Measurements from ENCODE around the gene MYPN.

The MYPN gene

DNA sequence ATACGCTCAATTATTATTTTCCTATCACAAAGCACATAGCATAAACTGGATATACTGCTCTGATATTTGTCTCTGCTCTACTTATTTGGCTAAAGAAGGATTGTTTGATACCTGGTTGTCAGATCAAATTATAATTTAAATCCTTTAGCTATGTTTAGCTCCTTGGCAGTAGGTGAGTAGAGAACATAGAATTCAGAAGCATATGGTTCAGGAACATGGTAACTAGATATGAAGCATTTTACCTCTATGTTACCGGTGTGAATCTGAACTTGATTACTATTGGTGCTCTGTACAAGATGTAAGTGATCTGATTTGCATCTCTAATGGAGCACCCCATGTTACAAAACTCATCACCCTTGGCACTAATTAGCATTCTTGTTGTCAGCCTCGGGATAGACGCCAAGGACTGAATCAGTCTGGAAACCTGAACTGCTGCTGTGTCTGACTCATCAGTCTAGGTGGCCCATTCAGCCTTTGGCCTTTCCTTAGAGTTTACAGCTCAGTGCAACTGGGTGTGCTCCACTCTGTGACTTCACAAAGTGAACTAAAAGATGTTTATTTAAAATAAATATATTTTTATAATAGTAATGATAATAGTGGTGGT is 12.3 kb upstream of the MYPN start:
- peak; percentile 62 for FAIRE-seq

DNA sequence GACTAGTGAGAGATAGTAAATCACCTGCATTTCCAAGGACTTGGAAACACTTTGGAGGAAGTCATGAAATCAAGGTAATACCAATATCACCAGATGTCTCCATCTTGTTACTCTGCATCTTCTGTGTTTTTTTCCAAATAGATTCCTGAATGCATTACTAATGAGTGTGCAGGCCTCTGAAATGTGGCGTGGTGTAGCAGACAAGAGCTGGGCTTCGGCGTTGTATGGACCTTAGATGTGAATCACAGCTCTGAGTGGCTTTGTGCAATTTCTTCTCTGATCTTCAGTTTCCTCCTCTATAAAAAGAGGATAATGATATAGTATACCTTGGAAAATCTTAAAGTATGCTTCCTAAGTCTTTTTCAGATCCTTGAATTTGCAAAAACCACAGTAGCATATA is 9.6 kb upstream of the MYPN start:
- FAIRE-seq: no peak

DNA sequence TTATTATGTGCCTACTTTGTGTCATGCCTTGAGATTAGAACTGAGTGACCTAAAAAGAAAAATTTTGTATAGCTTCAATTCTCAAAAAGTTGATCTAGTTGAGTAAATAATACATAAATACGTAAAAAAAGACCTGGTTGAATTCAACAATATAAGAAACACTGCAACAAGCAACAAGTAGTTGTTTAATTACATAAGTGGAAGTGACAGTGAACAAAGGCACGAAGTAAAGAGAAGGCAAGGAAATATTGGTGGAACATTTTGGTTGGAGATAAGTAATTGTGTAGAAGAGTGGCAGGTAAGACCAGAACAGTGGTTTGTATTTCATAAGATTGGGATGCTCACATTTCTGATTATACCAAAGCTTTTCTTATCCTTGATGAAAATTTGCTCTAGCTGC is 8.2 kb upstream of the MYPN start:
- FAIRE-seq: no peak

DNA sequence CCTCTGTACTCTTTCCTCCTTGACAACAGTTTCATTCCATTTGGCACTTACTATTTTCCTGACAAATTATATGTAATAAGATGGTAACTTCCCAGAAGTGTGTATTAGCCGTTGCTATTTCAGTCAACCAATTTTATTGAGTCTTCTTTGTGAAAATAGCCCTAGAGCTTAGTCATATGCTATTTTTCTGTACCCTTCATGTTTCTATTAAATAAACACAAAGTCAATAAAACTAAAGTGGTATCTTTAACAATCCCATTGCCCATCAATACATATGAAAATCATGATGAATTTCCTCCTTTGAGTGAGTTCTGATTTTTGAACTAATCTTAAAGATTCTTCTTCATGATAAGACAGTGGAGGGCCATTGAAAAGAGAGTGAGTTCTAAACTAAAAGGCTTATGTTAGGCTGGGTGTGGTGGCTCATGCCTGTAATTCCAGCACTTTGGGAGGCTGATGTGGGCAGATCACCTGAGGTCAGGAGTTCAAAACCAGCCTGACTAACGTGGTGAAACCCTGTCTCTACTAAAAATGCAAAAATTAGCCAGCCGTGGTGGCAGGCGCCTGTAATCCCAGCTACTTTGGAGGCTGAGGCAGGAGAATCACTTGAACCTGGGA is 5.9 kb upstream of the MYPN start:
- FAIRE-seq: no peak

DNA sequence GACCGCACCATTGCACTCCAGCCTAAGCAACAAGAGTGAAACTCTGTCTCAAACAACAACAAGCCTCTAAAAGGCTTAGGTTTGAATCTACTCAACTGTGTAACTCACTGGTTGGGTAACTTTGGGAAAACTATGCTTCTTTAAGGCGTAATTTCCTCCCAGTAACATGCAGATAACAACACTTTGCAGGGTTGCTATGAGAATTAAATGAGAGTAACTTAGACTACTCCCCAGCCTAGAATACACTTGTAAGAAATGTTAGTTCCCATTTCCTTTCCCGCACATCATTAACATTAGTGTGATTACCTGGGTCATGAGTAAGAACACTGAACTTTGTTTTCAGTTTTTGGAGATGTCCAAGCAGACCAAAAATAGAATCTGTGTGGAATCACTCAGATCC is 5.4 kb upstream of the MYPN start:
- no peak for FAIRE-seq

DNA sequence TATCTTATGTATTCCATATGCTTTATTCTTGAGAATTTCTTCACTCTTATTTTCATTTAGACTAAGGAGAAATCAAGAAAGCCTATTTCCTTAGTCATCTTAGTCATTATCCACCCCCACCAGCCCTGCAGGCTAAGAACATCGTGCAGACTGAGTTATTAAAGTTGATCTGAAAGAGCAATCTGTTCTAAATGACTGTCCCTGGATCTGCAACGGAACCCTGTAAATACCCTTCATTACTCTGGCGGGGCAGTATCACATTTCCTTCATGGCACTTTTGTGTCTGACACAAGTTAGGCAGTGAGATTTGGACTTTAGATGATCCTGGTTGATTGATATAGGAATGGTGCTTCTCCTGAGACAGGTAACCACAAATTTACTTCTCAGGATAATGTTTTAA is 3.5 kb upstream of the MYPN start:
- no peak for FAIRE-seq

DNA sequence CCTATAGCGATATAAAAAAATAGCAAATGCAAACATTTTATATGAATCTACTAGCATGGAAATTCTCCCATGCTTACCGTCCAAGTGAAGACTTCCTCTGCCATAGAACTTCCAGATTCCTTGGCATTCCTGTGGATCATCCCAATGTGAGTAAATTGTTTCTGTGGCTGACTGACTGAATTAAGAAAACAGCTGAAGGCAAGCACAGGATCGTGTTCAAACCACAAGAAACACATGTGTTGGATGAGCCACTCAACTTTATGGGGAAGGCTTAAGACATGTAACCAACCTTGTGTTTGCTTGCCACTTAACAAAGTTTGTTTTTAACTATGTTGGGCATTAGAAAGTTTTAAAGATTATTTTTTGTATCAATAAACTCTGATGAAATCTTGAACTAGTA is 2.6 kb upstream of the MYPN start:
- no peak for FAIRE-seq

DNA sequence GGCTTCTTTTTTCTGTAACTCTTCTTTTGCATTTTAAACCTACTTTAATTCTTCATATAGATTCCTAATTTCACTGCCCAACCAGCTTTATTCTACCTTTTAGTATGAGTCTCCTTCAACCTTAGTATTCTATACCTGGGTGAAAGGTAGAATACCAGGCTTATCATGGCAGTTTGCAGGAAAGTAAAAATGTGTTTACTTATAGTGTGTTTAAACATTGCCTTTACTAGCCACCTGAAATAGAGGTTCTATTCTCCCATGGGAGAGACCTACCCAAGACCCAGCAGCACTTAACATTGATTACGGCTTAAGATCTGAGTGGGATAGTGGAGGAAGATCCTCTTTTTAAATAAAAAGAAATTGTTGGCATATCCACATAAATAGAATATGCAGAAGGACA is 1.6 kb upstream of the MYPN start:
- FAIRE-seq: no peak

DNA sequence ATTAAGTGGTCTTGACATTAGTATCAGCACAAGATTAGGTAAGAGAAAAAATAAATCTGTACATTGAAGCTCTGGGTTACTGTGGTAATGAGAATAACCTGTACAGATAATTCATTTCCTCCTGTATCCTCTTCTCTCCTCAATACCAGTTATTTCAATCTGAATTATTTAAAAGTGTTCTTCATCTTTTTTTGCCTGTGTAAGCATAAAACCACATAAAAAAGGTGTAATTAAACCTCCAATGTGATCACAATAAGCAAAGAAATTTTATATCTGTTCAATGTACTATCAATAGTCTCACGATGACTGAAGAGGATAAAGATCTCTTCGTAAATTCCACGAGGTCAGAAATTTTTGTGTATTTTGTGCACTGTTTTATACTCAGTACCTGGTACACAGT is 1.2 kb upstream of the MYPN start:
- FAIRE-seq: no peak

DNA sequence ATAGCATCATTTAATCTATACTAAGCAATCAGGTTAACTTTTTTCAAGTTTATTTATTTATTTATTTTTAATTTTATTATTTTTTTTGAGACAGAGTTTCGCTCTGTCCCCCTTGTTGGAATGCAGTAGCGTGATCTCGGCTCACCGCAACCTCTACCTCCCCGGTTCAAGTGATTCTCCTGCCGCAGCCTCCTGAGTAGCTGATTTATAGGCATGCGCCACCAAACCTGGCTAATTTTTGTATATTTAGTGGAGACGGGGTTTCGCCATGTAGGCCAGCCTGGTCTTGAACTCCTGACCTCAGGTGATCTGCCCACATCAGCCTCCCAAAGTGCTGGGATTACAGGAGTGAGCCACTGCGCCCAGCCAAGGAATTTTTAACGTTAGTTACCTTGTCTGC is 635 bp upstream of the MYPN start:
- no peak for FAIRE-seq

DNA sequence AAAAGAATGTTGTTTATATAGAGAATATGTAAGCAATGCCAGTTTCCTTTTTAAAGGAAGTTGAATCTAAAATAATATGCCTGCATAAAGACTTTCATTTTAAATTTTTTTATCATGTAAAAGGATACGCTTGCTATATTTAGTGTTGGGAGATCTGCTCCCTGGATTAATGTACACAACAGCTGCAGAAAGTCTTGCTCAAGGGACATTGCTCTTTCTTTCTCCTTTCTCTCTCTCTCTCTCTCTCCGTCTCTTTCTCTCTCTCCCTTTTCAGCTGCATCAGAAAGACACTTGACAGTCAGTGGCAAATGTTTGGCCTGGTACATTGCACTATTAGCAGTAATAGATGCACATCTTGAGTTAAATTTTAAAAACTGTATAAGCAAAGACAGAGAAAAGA is 739 bp downstream of the MYPN start:
- no peak for FAIRE-seq

DNA sequence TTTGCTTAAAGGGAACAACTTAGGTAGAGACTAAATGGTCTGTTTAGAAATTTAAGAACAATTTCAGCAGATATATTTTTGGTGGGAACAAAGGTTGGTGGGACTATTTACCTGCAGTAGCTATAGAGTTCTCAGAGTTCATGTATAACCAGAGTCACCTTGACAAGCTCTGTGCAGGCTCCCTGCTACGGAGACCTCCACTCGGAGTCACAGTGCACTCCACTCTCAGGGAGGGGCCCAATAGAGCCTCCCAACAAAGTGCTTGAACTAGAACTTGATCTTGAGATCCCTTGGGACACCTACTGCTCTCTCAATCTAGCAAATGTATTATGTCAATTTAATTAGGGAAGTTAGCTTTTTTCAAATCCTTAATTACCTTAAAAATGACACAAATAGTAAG is 2.3 kb downstream of the MYPN start:
- FAIRE-seq: no peak

DNA sequence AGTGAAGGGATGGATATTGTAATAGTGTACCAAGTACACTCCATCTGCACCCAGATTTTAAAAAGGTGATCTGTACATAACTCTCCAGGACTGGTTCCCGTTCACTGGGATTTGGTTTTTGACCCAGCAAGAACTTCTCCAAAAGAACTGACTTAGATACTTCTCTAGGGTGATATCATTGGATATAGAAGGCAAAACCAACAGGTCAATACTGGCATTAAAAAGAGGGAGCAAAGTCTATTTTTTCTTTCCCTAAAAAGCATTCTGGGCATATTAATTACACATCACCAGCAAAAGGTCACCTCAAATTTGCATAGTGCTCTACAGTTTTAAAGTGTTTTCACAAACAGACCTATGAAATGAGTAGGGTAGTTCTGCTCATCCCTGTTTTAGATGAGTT is 3.5 kb downstream of the MYPN start:
- FAIRE-seq: no peak

DNA sequence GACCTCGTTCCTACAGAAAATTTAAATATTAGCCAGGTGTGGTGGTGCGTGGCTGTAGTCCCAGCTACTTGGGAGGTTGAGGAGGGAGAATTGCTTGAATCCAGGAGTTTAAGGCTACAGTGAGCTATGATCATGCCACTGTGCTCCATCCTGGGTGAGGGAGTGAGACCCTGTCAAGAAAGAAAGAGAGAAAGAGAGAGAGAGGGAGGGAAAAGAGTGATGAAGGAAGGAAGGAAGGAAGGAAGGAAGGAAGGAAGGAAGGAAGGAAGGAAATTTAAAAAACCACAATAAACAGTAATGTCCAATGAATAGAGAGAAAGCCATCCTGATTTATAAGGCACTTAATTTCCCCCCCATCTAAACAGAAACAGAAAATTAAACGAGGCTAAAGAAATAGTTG is 9.4 kb downstream of the MYPN start:
- FAIRE-seq: no peak

DNA sequence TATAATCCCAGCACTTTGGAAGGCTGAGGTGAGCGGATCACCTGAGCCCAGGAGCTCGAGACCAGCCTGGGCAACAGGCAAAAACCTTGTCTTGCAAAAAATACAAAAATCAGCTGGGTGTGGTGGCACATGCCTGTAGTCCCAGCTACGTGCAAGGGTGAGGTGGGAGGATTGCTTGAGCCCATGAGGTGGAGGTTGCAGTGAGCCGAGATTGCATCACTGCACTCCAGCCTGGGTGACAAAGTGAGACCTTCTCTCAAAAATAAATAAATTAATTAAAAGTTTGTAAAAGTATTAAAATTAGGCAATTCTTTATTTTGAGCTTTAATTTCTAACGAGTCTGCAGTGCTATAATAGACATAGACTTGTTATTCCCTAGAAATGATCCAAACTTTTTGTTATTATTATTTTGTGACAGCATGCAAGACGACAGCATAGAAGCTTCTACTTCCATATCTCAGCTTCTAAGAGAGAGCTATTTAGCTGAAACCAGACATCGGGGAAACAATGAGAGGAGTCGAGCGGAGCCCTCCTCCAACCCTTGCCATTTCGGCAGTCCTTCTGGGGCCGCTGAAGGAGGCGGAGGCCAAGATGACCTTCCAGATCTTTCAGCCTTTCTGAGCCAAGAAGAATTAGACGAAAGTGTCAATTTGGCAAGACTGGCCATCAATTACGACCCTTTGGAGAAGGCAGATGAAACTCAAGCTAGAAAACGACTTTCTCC is 11.9 kb downstream of the MYPN start:
- FAIRE-seq: no peak

DNA sequence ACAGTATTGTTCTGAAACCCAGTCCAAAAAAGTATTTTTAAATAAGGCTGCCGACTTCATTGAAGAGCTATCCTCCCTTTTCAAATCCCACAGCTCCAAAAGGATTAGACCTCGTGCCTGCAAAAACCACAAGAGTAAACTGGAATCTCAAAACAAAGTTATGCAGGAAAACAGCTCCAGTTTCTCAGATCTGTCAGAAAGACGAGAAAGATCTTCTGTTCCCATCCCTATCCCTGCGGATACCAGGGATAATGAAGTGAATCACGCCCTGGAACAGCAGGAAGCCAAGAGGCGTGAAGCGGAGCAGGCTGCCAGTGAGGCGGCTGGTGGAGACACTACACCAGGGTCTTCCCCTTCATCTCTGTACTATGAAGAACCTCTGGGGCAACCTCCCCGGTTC is 12.6 kb downstream of the MYPN start:
- no peak for FAIRE-seq

DNA sequence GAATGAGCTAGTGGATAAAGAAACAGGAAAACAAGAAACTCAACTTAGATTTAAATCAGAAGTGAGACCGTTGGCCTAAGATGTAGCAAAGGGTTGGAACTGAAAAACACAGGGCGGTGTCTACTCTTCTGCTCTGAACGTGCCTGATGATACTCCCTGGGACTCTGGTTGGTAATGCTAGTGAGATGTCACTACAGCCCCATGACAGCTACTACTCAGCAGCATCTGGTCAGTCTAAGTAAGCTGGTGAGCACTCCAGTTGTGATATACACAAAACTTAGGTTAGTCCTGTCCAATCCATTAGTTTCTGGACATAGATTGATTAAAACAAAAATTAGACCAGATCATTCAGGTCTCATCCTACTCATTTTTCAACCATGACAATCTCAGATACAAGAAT is 15.4 kb downstream of the MYPN start:
- no peak for FAIRE-seq

DNA sequence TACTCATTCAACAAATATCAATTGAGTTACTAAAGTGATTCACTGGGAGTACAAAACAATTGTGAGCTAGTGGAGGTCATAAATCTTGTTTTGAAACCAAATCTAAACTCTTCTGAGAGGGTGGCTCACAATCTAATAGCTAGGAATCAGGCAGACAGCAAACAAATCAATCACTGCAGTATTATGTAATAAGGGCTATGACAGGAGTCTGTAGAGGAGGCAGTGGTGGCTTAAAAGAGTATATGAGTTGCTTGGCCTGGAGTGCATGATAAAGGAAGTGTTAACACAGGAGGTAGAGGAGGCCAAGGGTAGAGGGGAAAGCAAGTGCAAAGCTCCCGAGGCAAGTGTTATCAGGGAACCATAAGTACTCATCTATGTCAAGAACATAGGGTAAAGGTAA is 16.5 kb downstream of the MYPN start:
- no peak for FAIRE-seq

DNA sequence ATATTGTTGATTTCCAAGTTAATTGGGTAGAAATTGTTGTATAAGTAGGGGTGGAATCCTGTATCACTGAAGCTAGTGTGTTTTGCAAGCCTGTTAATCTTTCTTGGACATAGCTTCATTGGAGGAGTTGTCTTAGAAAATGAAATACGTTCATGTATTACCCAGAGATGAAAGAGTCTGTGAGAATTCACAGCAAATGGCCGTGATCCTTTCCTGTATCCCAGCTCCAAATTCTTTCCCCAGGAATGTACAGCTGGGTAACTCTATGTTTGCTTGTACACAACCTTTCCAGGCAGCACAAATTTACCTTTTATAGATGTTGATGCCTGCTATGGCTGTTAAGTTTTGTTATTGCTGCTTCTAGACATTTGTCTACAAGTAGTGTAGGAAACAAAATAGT is 18.7 kb downstream of the MYPN start:
- no peak for FAIRE-seq

DNA sequence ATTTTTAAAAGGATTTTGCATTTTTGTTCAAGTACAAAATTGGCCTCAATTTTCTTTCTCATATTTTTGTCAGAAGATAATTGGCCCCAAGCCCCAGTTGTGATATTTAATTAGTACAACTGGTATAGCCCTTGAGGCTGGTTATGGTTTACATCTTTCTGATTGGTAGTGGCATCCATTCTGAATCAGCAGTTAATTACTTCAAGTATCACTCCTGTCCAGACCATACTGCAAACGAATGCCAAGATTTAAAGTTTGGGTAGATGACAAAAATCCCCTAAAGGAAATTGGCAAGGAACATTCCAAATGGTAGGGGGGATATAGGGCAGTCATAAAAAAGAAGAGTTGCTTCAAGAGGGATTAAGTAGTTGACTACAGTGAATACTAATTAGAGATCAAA is 23.1 kb downstream of the MYPN start:
- no peak for FAIRE-seq

DNA sequence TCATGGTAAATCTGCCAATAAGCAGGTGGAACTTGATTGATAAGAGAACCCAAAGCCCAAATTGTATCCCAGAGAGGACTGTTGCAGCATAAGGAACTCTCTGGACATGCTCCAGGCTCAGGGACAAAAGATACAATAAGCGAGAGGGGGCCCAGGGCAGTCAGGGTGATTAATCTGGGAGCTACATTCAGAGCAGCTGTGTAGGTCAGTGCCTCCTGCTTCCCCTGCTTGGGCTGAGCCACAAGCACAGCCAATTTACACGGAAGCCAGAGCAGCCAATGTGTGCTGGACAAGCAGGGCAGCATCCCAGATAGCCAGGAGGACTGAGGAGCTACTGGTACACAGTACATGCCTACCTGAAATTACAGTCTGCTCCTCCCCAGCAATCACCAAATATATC is 24.2 kb downstream of the MYPN start:
- FAIRE-seq: no peak

DNA sequence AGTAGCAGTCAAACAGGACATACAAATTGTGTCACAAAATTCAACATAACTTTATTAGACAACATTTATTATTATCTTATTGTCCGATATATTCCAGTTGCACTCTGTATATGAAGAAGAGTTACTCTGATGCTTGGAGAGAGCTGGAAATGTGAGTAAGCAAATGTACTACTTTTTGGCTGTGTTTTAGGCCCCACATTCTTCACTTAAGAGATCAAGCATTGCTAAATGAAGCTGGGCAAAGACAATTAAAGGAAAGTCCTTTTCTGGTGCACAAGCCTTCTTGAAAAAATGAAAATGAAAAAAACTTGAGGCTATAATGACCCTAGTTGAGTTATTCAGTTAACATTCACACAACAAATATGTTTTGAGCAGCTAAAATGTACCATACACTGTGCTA is 26.1 kb downstream of the MYPN start:
- FAIRE-seq: no peak

DNA sequence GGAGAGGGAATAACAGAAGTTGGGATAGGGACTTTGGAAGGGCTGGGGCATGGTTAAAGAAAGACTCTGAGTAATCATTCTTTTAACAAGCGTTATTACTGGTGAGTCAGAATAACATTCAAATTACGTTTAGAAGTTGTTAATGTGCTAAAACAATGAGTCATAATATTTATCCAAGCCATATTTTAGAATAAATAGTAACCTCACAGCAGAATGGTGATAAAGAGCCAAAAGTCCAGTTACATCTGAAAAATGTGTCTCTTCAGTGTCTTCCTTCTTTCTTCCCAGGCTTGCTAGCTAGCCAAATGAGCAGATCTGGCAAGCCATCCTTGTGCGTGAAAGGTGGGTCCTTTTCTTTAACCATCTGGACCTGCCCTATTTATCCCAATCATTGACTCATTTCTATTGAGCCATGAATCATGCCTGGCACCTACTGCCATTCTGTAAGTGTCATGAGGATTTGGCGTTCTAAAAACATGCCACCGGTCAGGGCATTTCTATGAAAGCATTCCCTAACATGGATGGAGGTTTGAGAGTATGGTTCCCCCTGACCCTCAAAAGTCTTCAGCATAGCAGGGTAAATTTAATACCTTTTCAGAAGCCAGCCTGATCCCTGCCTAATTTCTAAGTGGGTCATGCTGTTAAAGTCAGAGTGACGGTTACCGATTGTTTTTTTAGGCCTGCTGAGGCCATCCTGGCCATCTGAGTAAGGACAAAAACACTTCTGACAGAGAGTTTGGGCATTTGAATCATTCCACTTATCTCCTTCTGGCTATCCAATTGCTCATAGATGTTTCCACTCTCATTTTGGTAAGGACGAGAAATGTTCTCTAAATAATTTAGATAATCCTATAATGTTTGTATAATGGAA is 26.9 kb downstream of the MYPN start:
- no peak for FAIRE-seq

DNA sequence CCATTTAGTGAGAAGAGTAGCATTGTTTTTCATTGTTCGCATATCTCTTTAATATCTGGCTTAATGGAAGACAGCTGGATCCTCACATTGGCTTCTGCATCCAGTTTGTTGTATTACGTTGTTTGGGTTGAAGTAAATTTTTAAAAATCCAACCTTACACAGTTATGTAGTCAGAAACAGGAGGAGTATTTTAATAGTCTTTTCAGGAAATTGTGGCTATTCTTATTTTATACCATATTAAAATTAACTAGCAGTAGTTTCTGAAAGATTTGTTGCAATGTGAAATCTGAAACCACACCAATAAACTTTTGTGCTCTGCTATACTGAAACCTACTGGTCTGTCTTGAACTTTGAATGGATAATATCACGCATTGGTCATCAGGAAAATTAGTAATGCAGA is 27.9 kb downstream of the MYPN start:
- no peak for FAIRE-seq
